HG03378 (cell line): ENCODE data around the gene GAL3ST2.
"Not testable (repeated sequence)": the region's sequence is repeated elsewhere in the genome, so short reads cannot be mapped to it uniquely, and the experiment has no call there.

ENCODE experiments used
- ATAC-seq: cut with Tn5 transposase; IDR thresholded peaks from one replicate; pipeline ENCODE4 v1.9.1; 2021; ENCODE audit warnings: mild to moderate bottlenecking, moderate library complexity; ENCODE audit not compliant: unreplicated experiment

The GAL3ST2 gene

GRCh38 chr2:241817821-241818215 is 41.2 kb downstream of the GAL3ST2 start:
- ATAC-seq: not testable (repeated sequence)

DNA sequence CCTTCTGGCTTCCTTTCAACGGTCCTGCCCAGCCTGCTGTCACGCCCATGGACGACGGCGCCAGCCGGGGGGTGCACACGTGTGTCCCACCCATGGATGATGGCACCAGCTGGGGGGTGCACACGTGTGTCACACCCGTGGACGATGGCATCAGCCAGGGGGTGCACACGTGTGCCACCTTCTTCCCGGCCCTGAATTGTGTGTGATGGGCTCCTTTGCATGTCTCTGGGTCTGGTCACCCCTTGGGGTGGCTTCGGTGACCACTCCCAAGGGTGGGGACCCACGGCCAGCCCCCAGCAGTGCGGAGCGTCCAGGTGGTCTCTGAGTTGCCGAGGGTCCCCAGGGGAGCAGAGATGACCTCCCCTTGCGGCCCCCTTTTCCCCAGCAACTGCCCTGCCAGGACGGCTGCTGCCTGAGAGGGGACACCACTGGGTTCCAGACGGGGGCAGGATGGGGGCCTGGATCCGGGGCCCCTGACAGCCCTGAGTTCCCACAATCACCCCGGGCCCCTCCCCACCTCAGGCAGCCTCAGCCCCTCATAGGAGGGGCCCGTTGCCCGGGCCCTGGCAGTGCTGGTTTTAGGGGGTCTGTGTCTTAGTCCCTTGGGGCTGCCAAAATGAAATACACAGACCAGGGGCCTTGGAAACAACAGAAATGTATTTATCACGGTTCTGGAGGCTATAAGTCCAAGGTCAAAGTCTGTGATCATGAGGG is 41.8 kb downstream of the GAL3ST2 start:
- no peak for ATAC-seq

DNA sequence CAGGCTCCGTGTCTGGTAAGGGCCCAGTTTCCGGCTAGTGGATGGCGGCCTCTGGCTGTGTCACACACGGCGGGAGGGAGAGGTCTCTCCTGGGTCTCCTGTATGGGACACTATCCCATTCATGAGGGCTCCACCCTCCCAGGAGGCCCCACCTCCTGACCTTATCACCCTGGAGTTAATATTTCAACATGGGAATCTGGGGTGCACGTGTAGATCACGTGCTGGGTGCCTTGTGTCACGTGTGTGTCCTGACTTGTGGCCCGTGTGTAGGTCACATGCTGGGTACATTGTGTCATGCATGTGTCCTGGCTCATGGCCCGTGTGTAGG is 42.3 kb downstream of the GAL3ST2 start:
- no peak for ATAC-seq

GRCh38 chr2:241819947-241820624 is 43.5 kb downstream of the GAL3ST2 start:
- not testable (repeated sequence) for ATAC-seq

DNA sequence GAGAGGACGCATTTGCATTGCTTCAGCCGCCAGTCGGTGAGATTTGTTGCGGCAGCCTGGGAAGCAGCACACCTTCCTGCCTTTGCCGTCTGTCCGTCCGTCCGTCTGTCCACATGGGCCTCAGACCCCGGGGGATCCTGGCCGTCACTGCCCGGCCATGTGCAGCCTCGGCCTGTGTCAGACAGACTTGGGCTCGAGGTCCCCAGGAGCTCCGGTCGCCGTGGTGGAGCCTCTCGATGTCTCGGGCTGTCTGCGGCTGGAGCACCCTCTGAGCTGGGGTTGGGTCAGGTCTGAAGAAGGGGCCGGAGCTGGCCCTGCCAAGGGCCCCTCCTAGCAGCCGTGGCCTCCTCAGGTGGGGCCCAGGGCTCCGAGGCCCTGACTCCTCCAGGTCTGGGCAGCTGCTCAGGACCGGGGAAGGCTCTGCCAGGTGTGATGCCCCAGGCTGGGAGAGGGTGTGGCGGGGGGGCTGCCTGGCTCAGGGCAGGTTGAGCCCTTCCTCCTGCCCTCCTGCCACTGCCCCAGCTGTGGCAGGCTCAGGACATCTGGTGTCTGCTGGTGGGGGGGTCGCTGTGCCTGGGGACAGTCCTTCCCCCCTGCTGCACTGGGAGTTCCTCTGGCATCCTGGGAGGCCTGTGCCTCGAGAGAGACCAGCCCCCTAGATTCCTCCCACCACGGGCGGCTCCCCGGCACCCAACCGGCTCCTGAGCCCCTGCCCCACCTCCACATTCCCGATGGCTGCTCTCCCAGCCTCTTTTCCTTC is 44.2 kb downstream of the GAL3ST2 start:
- ATAC-seq: no peak

- no peak for ATAC-seq
Measured at GRCh38 chr2:241821460-241822263, 45.0 kb downstream of the GAL3ST2 start.

DNA sequence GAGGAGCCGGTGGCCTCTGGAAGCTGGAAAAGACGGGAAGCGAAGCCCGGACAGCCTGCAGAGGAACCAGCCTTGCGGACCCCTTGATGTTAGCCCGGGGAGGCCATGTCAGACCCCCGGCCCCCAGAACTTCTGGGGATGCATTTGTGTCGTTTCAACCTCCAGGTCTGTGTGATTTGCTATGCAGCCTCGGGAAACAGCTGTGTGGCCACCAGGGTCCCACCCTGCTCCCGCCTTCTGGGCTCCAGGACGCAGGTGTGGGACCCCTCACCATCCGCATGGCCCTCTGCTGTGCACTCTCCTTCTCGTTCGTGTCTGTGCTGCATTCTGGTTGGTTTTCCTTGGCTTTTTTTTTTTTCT is 45.6 kb downstream of the GAL3ST2 start:
- ATAC-seq: no peak

GRCh38 chr2:241823531-241824437 is 47.2 kb downstream of the GAL3ST2 start:
- ATAC-seq: not testable (repeated sequence)

DNA sequence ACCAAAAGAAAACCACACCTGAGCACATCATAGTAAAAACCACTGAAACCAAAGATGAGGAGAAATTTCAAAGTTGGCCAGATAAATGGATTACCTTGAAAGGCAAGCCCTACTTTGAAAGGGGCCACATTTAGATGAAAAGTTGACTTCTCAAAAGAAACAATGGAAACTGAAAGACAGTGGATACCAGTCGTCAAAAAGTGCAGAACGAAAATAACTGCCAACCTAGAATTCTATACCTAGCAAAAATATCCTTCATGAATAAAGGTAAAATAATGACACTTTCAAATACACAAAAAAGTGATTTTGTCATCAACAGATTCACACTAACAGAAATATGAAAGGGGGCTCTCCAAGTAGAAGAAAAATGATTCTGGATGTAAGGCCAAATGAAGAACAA is 50.8 kb downstream of the GAL3ST2 start:
- ATAC-seq: no peak

- ATAC-seq: no peak
Measured at GRCh38 chr2:241833101-241833663, 56.6 kb downstream of the GAL3ST2 start.

DNA sequence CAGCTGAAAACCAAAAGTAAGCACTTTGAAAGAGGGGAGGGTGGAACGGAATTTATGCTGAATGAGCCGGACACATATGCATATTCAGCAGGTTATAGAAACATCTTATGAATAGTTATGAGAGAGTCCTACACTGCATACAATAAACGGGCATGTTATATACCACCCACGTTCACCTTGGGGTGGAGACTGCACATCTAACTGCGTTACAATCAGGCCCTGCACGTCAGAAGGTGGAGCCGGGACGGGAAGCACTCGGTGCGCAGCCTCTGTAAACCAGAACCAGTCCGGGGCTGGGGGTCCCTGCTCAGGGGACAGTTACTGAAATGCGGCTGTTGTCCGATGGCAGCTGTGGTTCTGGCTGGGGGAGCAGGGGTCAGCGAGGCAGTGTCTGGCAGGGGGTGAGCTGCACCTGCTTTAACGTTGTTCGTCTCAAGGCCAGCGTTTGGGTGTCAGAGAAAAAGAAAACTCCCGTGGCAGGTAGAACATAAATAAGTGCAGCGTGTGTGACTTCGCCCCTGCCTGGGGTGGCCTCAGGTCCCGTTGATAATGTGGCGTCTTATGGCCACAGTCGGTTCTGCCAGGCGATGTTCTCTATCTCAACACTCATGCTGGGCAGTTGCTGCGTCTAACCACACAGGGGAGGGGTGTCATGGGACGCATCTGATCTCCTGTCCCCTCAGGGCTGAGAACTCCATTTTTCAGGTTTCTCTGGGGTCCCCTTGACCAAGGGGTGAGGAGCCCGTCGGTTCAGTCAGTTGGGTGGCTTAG is 57.3 kb downstream of the GAL3ST2 start:
- ATAC-seq: not testable (repeated sequence)

DNA sequence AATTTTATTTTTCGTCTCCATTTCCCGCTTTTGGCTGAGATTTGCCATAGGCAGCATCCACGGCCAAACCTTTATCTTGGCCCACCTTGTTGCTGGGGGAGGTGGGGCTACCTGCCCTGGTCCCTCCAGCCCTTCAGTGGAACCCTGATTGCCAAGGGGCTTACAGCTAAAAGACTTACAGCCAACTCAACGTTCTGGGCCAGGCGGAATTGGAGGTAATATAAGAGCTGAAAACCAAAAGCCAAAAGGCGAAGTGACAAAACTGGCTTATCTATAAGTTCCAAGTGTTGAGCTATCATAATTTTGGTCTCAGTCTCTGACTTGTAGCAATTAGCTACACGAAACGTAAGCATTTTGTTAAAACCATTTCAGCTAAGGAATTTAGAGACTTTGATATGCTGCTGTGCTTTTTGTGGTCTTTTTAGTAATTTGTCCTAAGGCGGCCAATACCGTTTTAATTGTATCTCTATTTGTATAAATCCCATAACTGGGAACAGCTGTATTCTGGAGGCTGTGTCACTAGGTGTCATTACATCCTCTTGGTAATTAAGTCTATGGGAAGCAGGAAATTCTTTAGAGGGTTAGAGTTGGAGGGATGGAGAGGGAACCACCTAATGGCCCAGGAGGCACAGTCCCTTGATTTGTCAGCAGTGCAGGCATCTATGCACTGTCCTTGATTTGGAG is 58.0 kb downstream of the GAL3ST2 start:
- ATAC-seq: no peak

DNA sequence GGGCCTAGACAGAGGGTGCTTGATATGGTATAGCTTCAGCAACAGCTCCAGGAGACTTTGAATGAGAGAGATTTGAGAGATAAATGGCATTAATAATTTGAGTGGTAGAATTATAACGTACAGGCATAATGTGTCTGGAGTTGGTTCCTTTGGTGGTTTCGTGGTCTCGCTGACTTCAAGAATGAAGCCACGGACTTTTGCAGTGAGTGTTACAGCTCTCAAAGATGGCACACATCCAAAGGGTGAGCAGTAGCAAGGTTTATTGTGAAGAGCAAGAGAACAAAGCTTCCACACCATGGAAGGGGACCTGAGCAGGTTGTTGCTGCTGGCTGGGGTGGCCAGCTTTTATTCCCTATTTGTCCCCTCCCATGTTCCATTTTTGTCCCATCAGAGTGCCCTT is 59.0 kb downstream of the GAL3ST2 start:
- ATAC-seq: no peak

DNA sequence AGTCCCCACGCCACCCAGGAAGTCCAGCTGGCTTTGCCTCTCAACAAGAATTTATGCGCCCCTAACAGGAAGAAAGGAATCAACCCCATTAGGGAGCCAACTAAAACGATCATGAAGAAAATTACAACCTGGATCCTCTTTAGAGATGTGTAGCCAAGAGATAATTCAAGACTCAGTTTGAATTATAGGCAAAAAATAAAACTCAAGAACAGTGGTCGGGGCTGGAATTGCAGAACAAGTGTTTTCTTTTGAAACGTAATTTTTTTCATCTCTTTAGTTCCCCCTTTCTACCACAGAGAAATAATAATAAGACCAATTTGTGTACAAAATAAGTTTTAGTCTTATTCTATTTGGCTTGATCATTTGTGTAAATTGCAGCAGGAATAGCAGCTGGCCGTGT is 59.7 kb downstream of the GAL3ST2 start:
- ATAC-seq: no peak

DNA sequence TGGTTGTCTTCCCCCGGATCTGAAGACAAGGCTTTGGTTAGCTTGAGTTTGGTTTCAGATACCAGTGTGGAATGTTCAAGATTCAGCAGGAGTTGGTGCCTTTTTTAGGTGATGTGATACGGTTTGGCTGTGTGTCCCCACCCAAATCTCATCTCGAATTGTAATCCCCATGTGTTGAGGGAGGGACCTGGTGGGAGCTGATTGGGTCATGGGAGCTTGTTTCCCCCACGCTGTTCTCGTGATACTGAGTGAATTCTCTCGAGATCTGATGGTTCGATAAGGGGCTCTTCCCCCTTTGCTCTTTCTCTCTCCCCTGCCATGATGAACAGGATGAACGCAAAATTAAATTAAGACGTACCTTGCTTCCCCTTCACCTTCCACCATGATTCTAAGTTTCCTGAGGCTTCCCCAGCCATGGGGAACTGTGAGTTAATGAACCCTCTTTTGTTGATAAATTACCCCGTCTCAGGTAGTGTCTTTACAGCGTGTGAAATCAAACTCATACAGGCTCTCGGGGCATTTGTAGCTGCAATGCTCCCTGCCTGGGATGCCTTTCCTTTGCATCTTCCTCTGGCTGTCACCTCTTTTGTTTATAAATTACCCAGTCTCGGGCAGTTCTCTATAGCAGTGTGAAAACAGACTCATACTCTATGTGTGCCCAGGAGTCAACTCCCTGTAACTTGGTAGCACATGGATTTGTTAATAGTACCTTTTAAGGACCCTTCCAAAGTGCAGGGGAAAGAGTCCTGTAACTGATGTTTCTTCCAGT is 60.8 kb downstream of the GAL3ST2 start:
- ATAC-seq: no peak

GRCh38 chr2:241841181-241842066 is 64.8 kb downstream of the GAL3ST2 start:
- no peak for ATAC-seq

DNA sequence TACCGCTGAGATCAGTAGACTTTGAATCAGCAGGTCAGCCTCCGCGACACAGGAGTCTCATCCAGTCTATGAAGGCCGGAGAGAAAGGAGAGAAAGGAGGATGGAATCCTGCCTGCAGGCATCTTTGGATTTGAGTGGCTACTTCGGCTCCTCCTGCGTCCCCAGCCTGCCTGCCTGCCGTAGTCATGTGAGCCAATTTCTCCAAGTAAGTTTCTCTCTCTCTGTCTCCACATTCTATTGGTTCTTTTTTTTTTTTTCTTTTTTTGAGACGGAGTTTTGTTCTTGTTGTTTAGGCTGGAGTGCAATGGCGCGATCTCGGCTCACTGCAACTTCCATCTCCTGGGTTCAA is 65.4 kb downstream of the GAL3ST2 start:
- ATAC-seq: no peak
